Lower leg skin (tissue), 4 donors: Measurements from ENCODE around the gene MACROD1. TPM values are rescaled to one million over a fixed set of nuclear protein-coding genes. Genes with fewer than 3 reads are reported as not detected.

Experiments
- DNase-seq, 2 donors: peaks; one replicate each; pipeline ENCODE4 v3.0.0-alpha.2; 2019; ENCODE audit warnings: low spot score in 2 of 2
- H3K4me3 ChIP-seq: fragments of 200-600 bp; sonication (generic); 2 replicates; pipeline ENCODE4 v1.5.1; 2017; ENCODE audit warnings: mild to moderate bottlenecking, low read depth; ENCODE audit not compliant: poor library complexity, severe bottlenecking
- POLR2A ChIP-seq, 2 donors: fragments of 450-650 bp; IDR thresholded peaks; one replicate each; pipeline ENCODE4 v1.6.1; 2016 to 2017; ENCODE audit warnings: antibody characterized with exemption in 2 of 2, mild to moderate bottlenecking in 1 of 2, moderate library complexity in 1 of 2
- WGBS, 2 donors: methylation state at CpG; one replicate each; pipeline ENCODE4 v1.1.5; 2018; 5-methylcytosine and 5-hydroxymethylcytosine counted together
- intact Hi-C: fragments of 100-400 bp; cut with DNase I; formaldehyde crosslinking; loops from one replicate; pipeline ENCODE4 v1.15.0; 2023; ENCODE audit warnings: low total_unique reads
- total RNA-seq, 4 donors: library from RNA; depleted of rRNA; stranded (reverse); fragments of >200 nt; gene quantifications; one replicate each; pipeline ENCODE4 v1.1.0, GENCODE V29; 2016
- TF ChIP-seq, protein P1 (sequence below), 3 donors: fragments of 450-650 bp; IDR thresholded peaks; one replicate each; pipeline ENCODE4 v1.5.1; 2016; ENCODE audit warnings: antibody characterized with exemption in 3 of 3, mild to moderate bottlenecking in 3 of 3, moderate library complexity in 2 of 3

The MACROD1 gene
- total RNA-seq, 4 donors from 2014 or later, result 44.8 to 74.8 (median 55.6) TPM

DNA sequence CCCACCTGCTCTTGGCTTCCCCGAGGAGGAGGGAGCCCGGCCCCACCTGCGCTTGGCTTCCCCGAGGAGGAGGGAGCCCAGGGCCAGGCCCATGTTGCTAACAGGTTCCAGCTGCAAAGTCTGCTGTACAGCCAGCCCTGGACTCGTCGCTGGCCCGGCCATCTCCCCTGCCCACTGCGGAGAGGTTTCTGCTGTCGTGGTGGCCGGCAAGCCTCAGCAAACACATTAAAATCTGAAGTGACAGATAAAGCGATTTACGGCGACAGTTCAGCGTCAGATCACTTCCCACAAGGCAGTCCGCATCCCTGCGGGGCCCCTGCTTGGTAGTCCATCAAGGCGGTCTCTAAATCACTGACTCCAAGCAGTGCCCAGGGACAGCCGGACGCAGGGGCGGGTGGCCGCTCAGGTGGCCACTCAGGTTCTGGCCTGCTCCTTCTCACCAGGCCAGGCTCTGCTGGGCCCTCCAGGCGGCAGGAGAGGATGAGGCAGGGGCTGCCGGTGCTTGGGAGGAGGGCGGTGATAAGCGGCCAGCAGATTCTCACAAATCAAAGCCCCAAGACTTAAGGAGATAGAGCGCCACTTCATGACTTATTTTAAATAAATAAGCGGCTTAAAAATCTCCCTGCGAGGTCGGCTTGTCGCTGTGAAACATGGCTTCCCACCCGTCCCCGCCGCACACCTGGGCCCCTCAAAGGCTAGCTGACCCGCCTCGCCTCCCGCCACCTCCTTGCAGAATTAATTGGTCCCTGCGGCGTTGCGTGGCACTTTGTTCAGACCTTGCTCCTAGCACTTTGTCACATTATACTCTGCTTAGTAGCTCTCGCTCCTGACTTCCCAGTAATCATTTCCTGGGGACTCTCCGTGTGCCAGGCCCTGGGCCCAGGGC lies 21.1 kb downstream of the MACROD1 start:
- H3K4me3 ChIP-seq, result no peak overlapping the region
- intact Hi-C loops, result no loop called here
- 93 to 94% methylated on average over 41 of the region's 41 CpGs for WGBS, 2 donors
- no peak for DNase-seq
- TF ChIP-seq POLR2A (IDR thresholded peaks at IDR 0.05), result no peak
- TF ChIP-seq, protein P1, sequence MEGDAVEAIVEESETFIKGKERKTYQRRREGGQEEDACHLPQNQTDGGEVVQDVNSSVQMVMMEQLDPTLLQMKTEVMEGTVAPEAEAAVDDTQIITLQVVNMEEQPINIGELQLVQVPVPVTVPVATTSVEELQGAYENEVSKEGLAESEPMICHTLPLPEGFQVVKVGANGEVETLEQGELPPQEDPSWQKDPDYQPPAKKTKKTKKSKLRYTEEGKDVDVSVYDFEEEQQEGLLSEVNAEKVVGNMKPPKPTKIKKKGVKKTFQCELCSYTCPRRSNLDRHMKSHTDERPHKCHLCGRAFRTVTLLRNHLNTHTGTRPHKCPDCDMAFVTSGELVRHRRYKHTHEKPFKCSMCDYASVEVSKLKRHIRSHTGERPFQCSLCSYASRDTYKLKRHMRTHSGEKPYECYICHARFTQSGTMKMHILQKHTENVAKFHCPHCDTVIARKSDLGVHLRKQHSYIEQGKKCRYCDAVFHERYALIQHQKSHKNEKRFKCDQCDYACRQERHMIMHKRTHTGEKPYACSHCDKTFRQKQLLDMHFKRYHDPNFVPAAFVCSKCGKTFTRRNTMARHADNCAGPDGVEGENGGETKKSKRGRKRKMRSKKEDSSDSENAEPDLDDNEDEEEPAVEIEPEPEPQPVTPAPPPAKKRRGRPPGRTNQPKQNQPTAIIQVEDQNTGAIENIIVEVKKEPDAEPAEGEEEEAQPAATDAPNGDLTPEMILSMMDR (IDR thresholded peaks at IDR 0.05), result no peak

DNA sequence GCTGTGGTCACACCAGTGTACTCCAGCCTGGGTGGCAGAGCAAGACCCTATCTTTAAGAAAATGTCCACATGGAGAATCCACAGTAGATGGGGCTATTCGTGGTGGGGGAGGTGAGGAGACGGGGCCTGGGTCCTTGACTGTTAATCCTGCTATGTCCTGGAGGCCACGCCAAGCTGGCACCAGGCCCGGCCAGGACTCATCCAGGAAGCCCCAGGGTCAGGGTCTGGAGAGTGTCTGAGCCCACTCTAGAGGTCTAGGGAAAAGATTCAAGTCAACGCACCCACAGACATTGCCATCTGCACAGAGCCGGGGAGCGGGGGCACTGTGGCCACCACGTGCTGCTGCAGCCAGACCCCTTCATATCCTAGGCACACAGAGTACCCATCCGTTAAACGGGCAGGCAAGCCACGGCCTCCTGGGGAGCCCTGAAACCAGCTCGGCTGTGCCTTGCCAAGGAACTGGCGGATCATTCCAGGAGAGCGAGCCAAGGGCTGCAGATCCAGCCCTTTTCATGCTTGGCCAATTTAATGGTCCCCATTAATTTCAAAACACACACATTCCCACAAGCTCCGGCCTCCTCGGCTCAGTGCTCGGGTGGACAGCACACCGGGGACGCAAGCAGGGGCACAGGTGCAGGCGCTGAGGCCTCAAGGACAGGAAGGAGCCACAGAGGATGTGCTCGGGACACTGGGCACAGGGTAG lies 24.7 kb downstream of the MACROD1 start:
- WGBS, 2 donors, result 73 to 79% methylated on average over 19 to 21 of the region's 21 CpGs
- TF ChIP-seq POLR2A (IDR thresholded peaks at IDR 0.05), result no peak
- TF ChIP-seq, protein P1 (IDR thresholded peaks at IDR 0.05), result no peak
- no peak for DNase-seq
- no peak overlapping the region for H3K4me3 ChIP-seq
- intact Hi-C loops, result no loop called here

DNA sequence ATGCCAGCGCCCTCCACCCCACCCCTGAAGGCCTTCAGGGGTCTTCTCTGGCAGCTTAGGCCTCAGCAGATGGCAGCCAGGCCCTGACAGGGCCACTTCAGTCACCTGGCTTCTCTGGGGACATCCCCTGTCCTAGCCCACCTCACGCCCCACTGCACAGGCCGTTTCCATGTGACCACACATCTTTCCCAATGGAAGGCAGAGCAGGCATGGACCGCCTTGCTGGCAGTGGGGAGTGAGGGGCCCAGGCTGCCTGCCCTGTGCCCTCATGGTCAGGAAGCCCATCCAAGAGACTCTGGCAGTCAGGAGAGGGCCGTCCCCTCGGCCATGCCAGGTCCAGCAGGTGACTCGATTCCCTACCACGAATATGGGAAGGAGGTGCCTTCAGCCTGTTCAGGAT lies 25.8 kb downstream of the MACROD1 start:
- WGBS, 2 donors, result 95 to 96% methylated on average over 8 of the region's 8 CpGs
- no peak for DNase-seq
- TF ChIP-seq, protein P1 (IDR thresholded peaks at IDR 0.05), result no peak
- TF ChIP-seq POLR2A (IDR thresholded peaks at IDR 0.05), result no peak
- H3K4me3 ChIP-seq, result no peak overlapping the region
- intact Hi-C loops, result no loop called here

DNA sequence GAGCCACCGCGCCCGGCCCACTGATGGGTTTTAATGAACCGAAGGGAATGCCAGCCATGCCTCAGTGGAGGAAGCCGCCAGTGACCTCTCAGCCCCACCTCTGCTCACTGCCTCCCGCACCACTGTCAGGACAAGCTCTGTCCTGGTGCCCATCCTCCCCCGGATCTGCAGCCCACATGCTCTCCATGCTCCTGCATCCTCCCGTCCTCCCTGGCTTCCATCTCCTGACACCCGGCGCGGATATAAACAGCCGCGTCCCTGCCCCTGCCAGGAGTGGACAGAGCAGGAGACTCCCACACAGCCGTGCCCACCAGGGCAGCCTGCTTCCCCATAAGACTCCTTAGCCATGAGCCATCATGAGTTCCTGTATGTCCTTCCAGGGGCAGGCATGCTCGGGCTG lies 26.9 kb downstream of the MACROD1 start:
- DNase-seq, result no peak
- 90 to 96% methylated on average over 15 of the region's 15 CpGs for WGBS, 2 donors
- TF ChIP-seq POLR2A (IDR thresholded peaks at IDR 0.05), result no peak
- TF ChIP-seq, protein P1 (IDR thresholded peaks at IDR 0.05), result no peak
- H3K4me3 ChIP-seq, result no peak overlapping the region
- intact Hi-C loops, result no loop called here

DNA sequence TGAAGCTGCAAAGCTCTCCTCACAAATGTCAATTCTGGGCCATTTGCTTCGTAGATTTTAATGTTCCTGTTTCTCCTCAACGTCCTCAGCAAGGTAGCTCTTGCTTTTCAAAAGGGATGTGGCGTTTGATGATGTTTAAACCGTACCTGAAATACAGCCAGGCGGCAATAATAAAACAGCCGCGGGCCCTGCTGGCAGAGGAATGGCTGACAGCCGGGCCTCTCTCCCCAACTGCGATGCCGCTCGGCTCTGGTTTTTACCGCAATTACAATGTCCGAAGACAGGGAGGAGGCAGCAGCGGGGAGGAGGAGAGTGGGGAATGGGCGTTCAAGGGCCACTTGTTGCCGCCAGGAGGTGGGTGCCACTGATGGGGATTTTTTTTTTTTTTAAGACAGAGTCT lies 27.5 kb downstream of the MACROD1 start:
- 65 to 74% methylated on average over 16 of the region's 16 CpGs for WGBS, 2 donors
- no peak overlapping the region for H3K4me3 ChIP-seq
- TF ChIP-seq POLR2A (IDR thresholded peaks at IDR 0.05), result no peak
- TF ChIP-seq, protein P1 (IDR thresholded peaks at IDR 0.05), result no peak
- DNase-seq, result no peak
- intact Hi-C loops, result no loop called here
